ENCODE measurements around the gene ALG1.

Gene ALG1

GRCh38 chr16:5045499-5046115 is 26.0 kb upstream of the ALG1 start:
- H3K27ac ChIP-seq (ENCODE audit: low read depth, low read length, severe bottlenecking): no peak overlapping the region
- no peaks in the 10 kb centered on the region for H3K9me3 ChIP-seq (ENCODE audit: control insufficient read depth, low read length)
- no peaks in the 10 kb centered on the region for H3K36me3 ChIP-seq (ENCODE audit: control insufficient read depth, insufficient read depth, low read length)
- WGBS, 2 experiments (ENCODE audit: insufficient coverage in 2 of 2): 92 to 94% methylated on average over 7 to 10 of the region's 10 CpGs
- no peak overlapping the region for H3K4me3 ChIP-seq (ENCODE audit: extremely low read depth, insufficient read depth, low read length, poor library complexity, severe bottlenecking)
- H3K4me1 ChIP-seq (ENCODE audit: control insufficient read depth, insufficient read depth, low read length, poor library complexity, severe bottlenecking): peaks cover 20% of the 10 kb centered on the region

GRCh38 chr16:5046914-5047313 is 24.7 kb upstream of the ALG1 start:
- Histone ChIP-seq H3K4me3 (ENCODE audit: extremely low read depth, insufficient read depth, low read length, poor library complexity, severe bottlenecking) (no peak overlapping the region), H3K36me3 (ENCODE audit: control insufficient read depth, insufficient read depth, low read length) (no peaks in the 10 kb centered on the region), H3K9me3 (ENCODE audit: control insufficient read depth, low read length) (no peaks in the 10 kb centered on the region), H3K4me1 (ENCODE audit: control insufficient read depth, insufficient read depth, low read length, poor library complexity, severe bottlenecking) (peaks cover 11% of the 10 kb centered on the region), H3K27ac (ENCODE audit: low read depth, low read length, severe bottlenecking) (no peak overlapping the region)
- WGBS, 2 experiments (ENCODE audit: insufficient coverage in 2 of 2): 60% methylated on average over 1 of the region's 2 CpGs; no CpG with 5 or more reads in 1 of the 2 experiments

- peaks cover 10% of the 10 kb centered on the region for H3K4me1 ChIP-seq (ENCODE audit: control insufficient read depth, insufficient read depth, low read length, poor library complexity, severe bottlenecking)
- no peaks in the 10 kb centered on the region for H3K36me3 ChIP-seq (ENCODE audit: control insufficient read depth, insufficient read depth, low read length)
- H3K27ac ChIP-seq (ENCODE audit: low read depth, low read length, severe bottlenecking): no peak overlapping the region
- WGBS, 2 experiments (ENCODE audit: insufficient coverage in 2 of 2): 88 to 91% methylated on average over 12 of the region's 16 CpGs
- no peak overlapping the region for H3K4me3 ChIP-seq (ENCODE audit: extremely low read depth, insufficient read depth, low read length, poor library complexity, severe bottlenecking)
- H3K9me3 ChIP-seq (ENCODE audit: control insufficient read depth, low read length): no peaks in the 10 kb centered on the region
Observed at GRCh38 chr16:5054876-5055865, 16.5 kb upstream of the ALG1 start.

- no peaks in the 10 kb centered on the region for H3K9me3 ChIP-seq (ENCODE audit: control insufficient read depth, low read length)
- WGBS, 2 experiments (ENCODE audit: insufficient coverage in 2 of 2): 20 to 21% methylated on average over 11 of the region's 11 CpGs
- no peak overlapping the region for H3K4me3 ChIP-seq (ENCODE audit: extremely low read depth, insufficient read depth, low read length, poor library complexity, severe bottlenecking)
- no peak overlapping the region for H3K27ac ChIP-seq (ENCODE audit: low read depth, low read length, severe bottlenecking)
- no peaks in the 10 kb centered on the region for H3K36me3 ChIP-seq (ENCODE audit: control insufficient read depth, insufficient read depth, low read length)
- H3K4me1 ChIP-seq (ENCODE audit: control insufficient read depth, insufficient read depth, low read length, poor library complexity, severe bottlenecking): peaks cover 10% of the 10 kb centered on the region
Observed at GRCh38 chr16:5056352-5056751, 15.3 kb upstream of the ALG1 start.

GRCh38 chr16:5058476-5058875 is 13.2 kb upstream of the ALG1 start:
- no peaks in the 10 kb centered on the region for H3K36me3 ChIP-seq (ENCODE audit: control insufficient read depth, insufficient read depth, low read length)
- H3K27ac ChIP-seq (ENCODE audit: low read depth, low read length, severe bottlenecking): no peak overlapping the region
- 8 to 16% methylated on average over 5 to 6 of the region's 7 CpGs for WGBS, 2 experiments (ENCODE audit: insufficient coverage in 2 of 2)

GRCh38 chr16:5059386-5060072 is 12.1 kb upstream of the ALG1 start:
- Histone ChIP-seq H3K9me3 (ENCODE audit: control insufficient read depth, low read length) (no peaks in the 10 kb centered on the region), H3K4me3 (ENCODE audit: extremely low read depth, insufficient read depth, low read length, poor library complexity, severe bottlenecking) (no peak overlapping the region), H3K4me1 (ENCODE audit: control insufficient read depth, insufficient read depth, low read length, poor library complexity, severe bottlenecking) (peaks cover 10% of the 10 kb centered on the region), H3K27ac (ENCODE audit: low read depth, low read length, severe bottlenecking) (no peak overlapping the region), H3K36me3 (ENCODE audit: control insufficient read depth, insufficient read depth, low read length) (no peaks in the 10 kb centered on the region)
- 45 to 54% methylated on average over 5 of the region's 6 CpGs for WGBS, 2 experiments (ENCODE audit: insufficient coverage in 2 of 2)

More at GRCh38 chr16:5058476-5058875, 13.2 kb upstream of the ALG1 start:
- Histone ChIP-seq H3K4me3 (ENCODE audit: extremely low read depth, insufficient read depth, low read length, poor library complexity, severe bottlenecking) (no peak overlapping the region), H3K9me3 (ENCODE audit: control insufficient read depth, low read length) (no peaks in the 10 kb centered on the region), H3K4me1 (ENCODE audit: control insufficient read depth, insufficient read depth, low read length, poor library complexity, severe bottlenecking) (peaks cover 10% of the 10 kb centered on the region)

GRCh38 chr16:5060073-5060641 is 11.5 kb upstream of the ALG1 start:
- H3K9me3 ChIP-seq (ENCODE audit: control insufficient read depth, low read length): no peaks in the 10 kb centered on the region
- no peak overlapping the region for H3K27ac ChIP-seq (ENCODE audit: low read depth, low read length, severe bottlenecking)
- WGBS, 2 experiments (ENCODE audit: insufficient coverage in 2 of 2): 46 to 56% methylated on average over 8 to 9 of the region's 10 CpGs
- H3K36me3 ChIP-seq (ENCODE audit: control insufficient read depth, insufficient read depth, low read length): no peaks in the 10 kb centered on the region
- H3K4me1 ChIP-seq (ENCODE audit: control insufficient read depth, insufficient read depth, low read length, poor library complexity, severe bottlenecking): peaks cover 10% of the 10 kb centered on the region
- H3K4me3 ChIP-seq (ENCODE audit: extremely low read depth, insufficient read depth, low read length, poor library complexity, severe bottlenecking): no peak overlapping the region

- 95% methylated on average over 10 to 11 of the region's 11 CpGs for WGBS, 2 experiments (ENCODE audit: insufficient coverage in 2 of 2)
- no peaks in the 10 kb centered on the region for H3K36me3 ChIP-seq (ENCODE audit: control insufficient read depth, insufficient read depth, low read length)
- no peaks in the 10 kb centered on the region for H3K9me3 ChIP-seq (ENCODE audit: control insufficient read depth, low read length)
- H3K4me1 ChIP-seq (ENCODE audit: control insufficient read depth, insufficient read depth, low read length, poor library complexity, severe bottlenecking): peaks cover 10% of the 10 kb centered on the region
- no peak overlapping the region for H3K4me3 ChIP-seq (ENCODE audit: extremely low read depth, insufficient read depth, low read length, poor library complexity, severe bottlenecking)
- H3K27ac ChIP-seq (ENCODE audit: low read depth, low read length, severe bottlenecking): no peak overlapping the region
Observed at GRCh38 chr16:5062051-5062450, 9.6 kb upstream of the ALG1 start.

- Histone ChIP-seq H3K4me1 (ENCODE audit: control insufficient read depth, insufficient read depth, low read length, poor library complexity, severe bottlenecking) (peaks cover 10% of the 10 kb centered on the region), H3K27ac (ENCODE audit: low read depth, low read length, severe bottlenecking) (no peak overlapping the region), H3K36me3 (ENCODE audit: control insufficient read depth, insufficient read depth, low read length) (no peaks in the 10 kb centered on the region), H3K4me3 (ENCODE audit: extremely low read depth, insufficient read depth, low read length, poor library complexity, severe bottlenecking) (no peak overlapping the region), H3K9me3 (ENCODE audit: control insufficient read depth, low read length) (no peaks in the 10 kb centered on the region)
- WGBS, 2 experiments (ENCODE audit: insufficient coverage in 2 of 2): 68 to 69% methylated on average over 13 to 16 of the region's 19 CpGs
Observed at GRCh38 chr16:5062790-5063765, 8.6 kb upstream of the ALG1 start.
